K562 (cell line): ENCODE measurements around the gene C2. TPM values are rescaled to one million over a fixed set of nuclear protein-coding genes. Genes with fewer than 3 reads are reported as not detected.

Experiments
- ATF2 ChIP-seq: sonication (generic); formaldehyde crosslinking; IDR thresholded peaks from 2 replicates; pipeline ENCODE4 v1.8.1; 2022; ENCODE audit warnings: missing genetic modification reagents
- DEAF1 ChIP-seq: fragments of 450-650 bp; formaldehyde crosslinking; IDR thresholded peaks from 2 replicates; pipeline ENCODE4 v1.4.0; 2020; ENCODE audit warnings: mild to moderate bottlenecking, moderate library complexity
- E2F1 ChIP-seq: sonication (generic); formaldehyde crosslinking; IDR thresholded peaks from 2 replicates; pipeline ENCODE4 v1.8.1; 2023; ENCODE audit warnings: mild to moderate bottlenecking, missing genetic modification reagents, moderate library complexity
- HMG20A ChIP-seq: fragments of 450-650 bp; formaldehyde crosslinking; conservative IDR thresholded peaks from 2 replicates; pipeline ENCODE4 v1.4.0; 2020; ENCODE audit warnings: mild to moderate bottlenecking, mixed read lengths
- HMG20B ChIP-seq: fragments of 250-450 bp; sonication (Bioruptor Pico); IDR thresholded peaks from 2 replicates; pipeline ENCODE4 v1.5.0; 2021; ENCODE audit warnings: mild to moderate bottlenecking
- ILK ChIP-seq: fragments of 450-650 bp; IDR thresholded peaks from 2 replicates; pipeline ENCODE4 v1.6.1; 2016; ENCODE audit warnings: missing genetic modification characterization, low read depth, mild to moderate bottlenecking, missing compliant biosample characterization, moderate library complexity, borderline replicate concordance
- KDM1A ChIP-seq, 2 experiments: fragments of 450-650 bp; IDR thresholded peaks; 2 replicates each; pipeline ENCODE4 v1.6.1; 2016; ENCODE audit warnings: mild to moderate bottlenecking in 2 of 2
- LARP7 ChIP-seq: fragments of 450-650 bp; IDR thresholded peaks from 2 replicates; pipeline ENCODE4 v1.6.1; 2016
- SIRT6 ChIP-seq: IDR thresholded peaks from one replicate; pipeline ENCODE4 v1.6.1; 2012; ENCODE audit warnings: low read depth, mild to moderate bottlenecking, control low read depth, inconsistent platforms, low read length, moderate library complexity
- SNRNP70 ChIP-seq: fragments of 200-400 bp; formaldehyde crosslinking; optimal IDR thresholded peaks from 2 replicates; pipeline ENCODE3; 2017; ENCODE audit warnings: low read depth, low read length
- SRF ChIP-seq, 2 experiments: fragments of 250-450, 450-650 bp in 1 of 2; sonication (Bioruptor Pico) in 1 of 2; sonication (generic) in 1 of 2; formaldehyde crosslinking; IDR thresholded peaks; 2 replicates each; pipeline versions ENCODE4 v1.5.0 to v1.5.1; 2020 to 2022; ENCODE audit warnings: mild to moderate bottlenecking in 1 of 2, missing genetic modification reagents in 1 of 2
- TCFL5 ChIP-seq: fragments of 250-450 bp; sonication (Bioruptor Pico); conservative IDR thresholded peaks from 2 replicates; pipeline ENCODE4 v1.6.1; 2021; ENCODE audit warnings: mild to moderate bottlenecking, moderate library complexity, matching md5 sums
- TEAD1 ChIP-seq, 2 experiments: fragments of 450-650 bp in 1 of 2; sonication (generic) in 1 of 2; formaldehyde crosslinking; IDR thresholded peaks; 2 replicates each; pipeline versions ENCODE4 v1.4.0 to v1.8.0; 2020 to 2022; ENCODE audit warnings: mild to moderate bottlenecking in 2 of 2, missing genetic modification reagents in 1 of 2
- TOE1 ChIP-seq, 2 experiments: fragments of 450-650 bp in 1 of 2; sonication (generic) in 1 of 2; formaldehyde crosslinking in 1 of 2; IDR thresholded peaks; 2 replicates each; pipeline versions ENCODE4 v1.7.1 to v1.8.0; 2016 to 2022; ENCODE audit warnings: borderline replicate concordance in 2 of 2, mild to moderate bottlenecking in 2 of 2, antibody characterized with exemption in 1 of 2, inconsistent platforms in 1 of 2, low read depth in 1 of 2, missing genetic modification reagents in 1 of 2, moderate library complexity in 1 of 2
- U2AF2 ChIP-seq: fragments of 200-400 bp; formaldehyde crosslinking; optimal IDR thresholded peaks from 2 replicates; pipeline ENCODE3; 2017; ENCODE audit warnings: low read depth, mild to moderate bottlenecking, low read length
- XRCC5 ChIP-seq: fragments of 200-400 bp; formaldehyde crosslinking; IDR thresholded peaks from 2 replicates; pipeline ENCODE4 v1.6.1; 2017; ENCODE audit warnings: low read depth, mild to moderate bottlenecking, low read length
- YY1 ChIP-seq, 3 experiments: IDR thresholded peaks; 2 replicates each; pipeline ENCODE4 v1.6.1; 2011; ENCODE audit warnings: low read length in 2 of 3, mild to moderate bottlenecking in 2 of 3, moderate library complexity in 2 of 3, borderline replicate concordance in 1 of 3, control low read depth in 1 of 3, low read depth in 1 of 3; ENCODE audit not compliant: insufficient read depth in 3 of 3, insufficient replicate concordance in 2 of 3, control insufficient read depth in 1 of 3, insufficient read length in 1 of 3; ENCODE audit errors: extremely low read depth in 1 of 3
- ZBTB26 ChIP-seq: fragments of 450-650 bp; formaldehyde crosslinking; IDR thresholded peaks from 2 replicates; pipeline ENCODE4 v1.4.0; 2022; ENCODE audit warnings: missing genetic modification characterization
- ZNF134 ChIP-seq: fragments of 250-450 bp; sonication (Bioruptor Pico); conservative IDR thresholded peaks from 2 replicates; pipeline ENCODE4 v1.4.0; 2020
- ZNF23 ChIP-seq: fragments of 250-450 bp; sonication (Bioruptor Pico); IDR thresholded peaks from 2 replicates; pipeline ENCODE4 v1.4.0; 2020; ENCODE audit warnings: mild to moderate bottlenecking
- ZNF785 ChIP-seq: fragments of 250-450 bp; sonication (Bioruptor Pico); IDR thresholded peaks from 2 replicates; pipeline ENCODE4 v1.4.0; 2020; ENCODE audit warnings: mild to moderate bottlenecking
- polyA plus RNA-seq, 8 experiments: library from polyadenylated mRNA; depleted of rRNA in 4 of 8; stranded (reverse) in 5 of 8; unstranded in 3 of 8; fragments of >200 nt; fragmentation: Nextera tagmentation in 2 of 8; fragmentation: Illumina TruSeq in 1 of 8; extraction: Ambion mirVana in 2 of 8; extraction: Trizol in 1 of 8; gene quantifications; 2 replicates each; pipeline versions ENCODE4 v1.2.1 to v1.2.3, GENCODE V29; 2011 to 2014; ENCODE audit warnings: inconsistent platforms in 1 of 8, missing spikeins in 1 of 8
- total RNA-seq, 7 experiments: library from RNA; depleted of rRNA in 6 of 7; stranded (reverse); fragments of >200 nt in 6 of 7; fragmentation: Illumina TruSeq in 2 of 7; extraction: Trizol in 2 of 7; gene quantifications; 2 replicates each; pipeline versions ENCODE4 v1.2.1 to v1.2.3, GENCODE V29; 2011 to 2021; ENCODE audit warnings: low replicate concordance in 1 of 7

Gene C2
- total and polyA plus RNA-seq, 9 of the 15 experiments (the other 6 are each of a cell fraction or from before 2014, with no cell fraction given), result 0.05 to 1.1 (median 0.39) TPM; not detected in 1

GRCh38 chr6:31971279-31971992 lies 43.9 kb downstream of the C2 start (continued):
- TF ChIP-seq E2F1 (CRISPR knock-in tag), result no peak
- TF ChIP-seq ZNF785, result peak; percentile 20; the same call in 1 of the 2 replicates
- TF ChIP-seq TCFL5, result no peak
- TF ChIP-seq SNRNP70, result peak; percentile 56
- no peak; the same call in 1 of the 2 replicates for TF ChIP-seq ATF2 (CRISPR knock-in tag)
- TF ChIP-seq YY1 (IDR thresholded peaks at IDR 0.05; ENCODE audit: borderline replicate concordance in 1 of 3, control insufficient read depth in 1 of 3, extremely low read depth in 1 of 3, insufficient read depth in 3 of 3, insufficient read length in 1 of 3, insufficient replicate concordance in 2 of 3, low read depth in 1 of 3, low read length in 2 of 3), result no peak
- TF ChIP-seq XRCC5, result peak; percentile 68; the same call in 1 of the 2 replicates
- 0 out of 2 replicates have a peak, but pooled peaks have one; percentile 6 for TF ChIP-seq ZNF134 (CRISPR knock-in tag)
- 0 out of 2 replicates have a peak, but pooled peaks have one; percentile 27 for TF ChIP-seq LARP7
- 0 out of 4 replicates have a peak, but pooled peaks of 1 of the 2 experiments have one; percentile 34 for TF ChIP-seq SRF (CRISPR knock-in tag; IDR thresholded peaks at IDR 0.05)
- TF ChIP-seq DEAF1 (CRISPR knock-in tag), result peak; percentile 42; the same call in 1 of the 2 replicates
- TF ChIP-seq ZNF23 (CRISPR knock-in tag), result no peak; the same call in 1 of the 2 replicates
- no peak for TF ChIP-seq SIRT6
- peak in 1 of 2 experiments; percentile 89; a peak in 1 of 4 replicates for TF ChIP-seq KDM1A (IDR thresholded peaks at IDR 0.05)
- no peak for TF ChIP-seq TEAD1 (CRISPR knock-in tag; IDR thresholded peaks at IDR 0.05)
- no peak for TF ChIP-seq TOE1 (IDR thresholded peaks at IDR 0.05; ENCODE audit: borderline replicate concordance)
- 0 out of 2 replicates have a peak, but pooled peaks have one; percentile 42 for TF ChIP-seq TOE1 (CRISPR knock-in tag; IDR thresholded peaks at IDR 0.05; ENCODE audit: borderline replicate concordance, low read depth)
- TF ChIP-seq ILK (tag), result no peak
- no peak for TF ChIP-seq U2AF2
- TF ChIP-seq HMG20B (CRISPR knock-in tag), result no peak
- TF ChIP-seq ZBTB26, result peak; percentile 73; the same call in 1 of the 2 replicates
- no peak for TF ChIP-seq HMG20A (CRISPR knock-in tag)
